Subcutaneous adipose tissue (tissue), 4 donors: ENCODE results near the gene HSPA1B. TPM values are rescaled to one million over a fixed set of nuclear protein-coding genes. Genes with fewer than 3 reads are reported as not detected.

Experiments used
- CTCF ChIP-seq: fragments of 450-650 bp; IDR thresholded peaks from one replicate; pipeline ENCODE4 v1.5.1; 2016; ENCODE audit warnings: low read depth, mild to moderate bottlenecking, control low read depth, antibody characterized with exemption, moderate library complexity
- total RNA-seq, 4 donors: library from RNA; depleted of rRNA; stranded (reverse); fragments of >200 nt; gene quantifications; one replicate each; pipeline ENCODE4 v1.1.0, GENCODE V29; 2016

HSPA1B gene
- total RNA-seq, 4 donors from 2014 or later, result 61.8 to 153 (median 91.6) TPM

- TF ChIP-seq CTCF, result no peak
Measured at GRCh38 chr6:31806470-31807272, 20.9 kb upstream of the HSPA1B start, which contains the start of gene LSM2. TSS of gene LSM2 (minus strand) at chr6:31806966. CDS start at chr6:31806757, 209 bp downstream.

GRCh38 chr6:31811645-31812044 lies 15.9 kb upstream of the HSPA1B start:
- no peak for TF ChIP-seq CTCF

- TF ChIP-seq CTCF, result no peak
Measured at GRCh38 chr6:31813465-31813849, 14.1 kb upstream of the HSPA1B start.

GRCh38 chr6:31814677-31815024 lies 12.9 kb upstream of the HSPA1B start:
- TF ChIP-seq CTCF, result no peak

- no peak for TF ChIP-seq CTCF
Measured at GRCh38 chr6:31815025-31815838, 12.3 kb upstream of the HSPA1B start, which contains the start of the genes HSPA1A and HSPA1L. TSS of gene HSPA1A (plus strand) at chr6:31815543. CDS start at chr6:31815757, 214 bp downstream. TSS of gene HSPA1L (minus strand) at chr6:31815283. CDS start at chr6:31811972, 3,311 bp downstream.

- no peak for TF ChIP-seq CTCF
Measured at GRCh38 chr6:31819871-31820299, 7.7 kb upstream of the HSPA1B start.
